Panc1 (cell line): ENCODE results near the gene ORM2. TPM values are rescaled to one million over a fixed set of nuclear protein-coding genes. Genes with fewer than 3 reads are reported as not detected.

ENCODE experiments used
- ATAC-seq: fragments of 200-7000 bp; cut with Tn5 transposase; 2 replicates; pipeline ENCODE4 v1.9.1; 2020; ENCODE audit warnings: mild to moderate bottlenecking, moderate library complexity
- BruUV-seq: library from RNA; stranded (reverse); fragments of 400-500 nt; replicated peaks from 2 replicates; lab custom pipeline; 2021; lab: Mats Ljungman, UMichigan
- CTCF ChIA-PET: fragments of 300-600 bp; sonication (Branson Sonifier 250); formaldehyde crosslinking; loops from one replicate; lab custom pipeline; 2022; ENCODE audit warnings: antibody characterized with exemption; lab: Charles Lee
- POLR2A ChIA-PET: fragments of 300-600 bp; sonication (Branson Sonifier 250); formaldehyde crosslinking; loops from one replicate; lab custom pipeline; 2022; ENCODE audit warnings: antibody characterized with exemption; lab: Charles Lee
- DNase-seq: peaks from one replicate; pipeline ENCODE4 v3.0.0-alpha.2; 2010; ENCODE audit warnings: low read depth, low spot score
- H3K27ac ChIP-seq: 2 replicates; pipeline ENCODE4 v1.5.1; 2011; ENCODE audit warnings: mild to moderate bottlenecking, low read length, inconsistent platforms
- H3K27me3 ChIP-seq: fragments of 200-500 bp; sonication (Bioruptor generic); 2 replicates; pipeline ENCODE4 v1.6.0; 2014; ENCODE audit warnings: low read length, inconsistent platforms; ENCODE audit not compliant: control insufficient read depth, insufficient read depth
- H3K36me3 ChIP-seq: fragments of 200-500 bp; sonication (Bioruptor generic); 2 replicates; pipeline ENCODE4 v1.5.1; 2014; ENCODE audit warnings: inconsistent platforms, mild to moderate bottlenecking, low read length, moderate library complexity; ENCODE audit not compliant: control insufficient read depth, insufficient read depth
- H3K4me1 ChIP-seq: 2 replicates; pipeline ENCODE4 v1.5.1; 2011; ENCODE audit warnings: inconsistent platforms, mild to moderate bottlenecking, low read length, moderate library complexity; ENCODE audit not compliant: control insufficient read depth, insufficient read depth
- H3K4me3 ChIP-seq, 2 experiments: 2 replicates each; pipeline ENCODE4 v1.5.1; 2011 to 2012; ENCODE audit warnings: low read depth in 2 of 2, low read length in 2 of 2, mild to moderate bottlenecking in 2 of 2, inconsistent platforms in 1 of 2, moderate library complexity in 1 of 2
- H3K9me3 ChIP-seq: fragments of 200-500 bp; sonication (Bioruptor generic); 2 replicates; pipeline ENCODE4 v1.5.1; 2014; ENCODE audit warnings: low read depth, mild to moderate bottlenecking, inconsistent platforms, low read length, moderate library complexity; ENCODE audit not compliant: control insufficient read depth, insufficient read depth
- POLR2AphosphoS5 ChIP-seq: IDR thresholded peaks from 2 replicates; pipeline ENCODE4 v1.6.1; 2012; ENCODE audit warnings: mild to moderate bottlenecking, low read depth, low read length, moderate library complexity
- REST ChIP-seq, 2 experiments: IDR thresholded peaks; 2 replicates each; pipeline ENCODE4 v1.6.1; 2011 to 2012; ENCODE audit warnings: low read depth in 2 of 2, control low read depth in 1 of 2, low read length in 1 of 2, mild to moderate bottlenecking in 1 of 2, moderate library complexity in 1 of 2; ENCODE audit not compliant: insufficient read depth in 1 of 2
- SIN3A ChIP-seq: IDR thresholded peaks from 2 replicates; pipeline ENCODE4 v1.6.1; 2012; ENCODE audit warnings: low read depth, mild to moderate bottlenecking, low read length, moderate library complexity, borderline replicate concordance; ENCODE audit not compliant: insufficient read depth
- TCF7L2 ChIP-seq: IDR thresholded peaks from 2 replicates; pipeline ENCODE4 v1.6.1; 2011; ENCODE audit warnings: mild to moderate bottlenecking, low read depth, low read length, inconsistent platforms
- in situ Hi-C: cut with HindIII; loops from 2 replicates; pipeline ENCODE4 v1.10.0; 2016; ENCODE audit warnings: low sequenced_read_pairs, low pct_unique_long_range_greater_than_20kb
- intact Hi-C: fragments of 100-400 bp; cut with micrococcal nuclease; formaldehyde crosslinking; loops from one replicate; pipeline ENCODE4 v1.10.0; 2022; ENCODE audit not compliant: unreplicated experiment
- total RNA-seq: library from RNA; stranded (reverse); gene quantifications from one replicate; pipeline ENCODE4 v1.2.1, GENCODE V29; 2021; ENCODE audit not compliant: unreplicated experiment
- TF ChIP-seq, protein P1 (sequence below): fragments of 450-650 bp; IDR thresholded peaks from 2 replicates; pipeline ENCODE4 v1.5.1; 2017; ENCODE audit warnings: mild to moderate bottlenecking

ORM2 gene
- total RNA-seq, 1 experiment from 2014 or later = 0.77 TPM

- no peak for DNase-seq
- ChIA-PET CTCF (no interaction called here), POLR2A (no interaction called here)
Measured at GRCh38 chr9:114309096-114309495, 20.6 kb upstream of the ORM2 start.

GRCh38 chr9:114310471-114311450 lies 18.9 kb upstream of the ORM2 start:
- no peak for TF ChIP-seq POLR2AphosphoS5
- no peak for TF ChIP-seq TCF7L2
- TF ChIP-seq REST (IDR thresholded peaks at IDR 0.05; ENCODE audit: insufficient read depth in 1 of 2, low read depth in 2 of 2, low read length in 1 of 2) = no peak
- TF ChIP-seq SIN3A = no peak
- TF ChIP-seq, protein P1, sequence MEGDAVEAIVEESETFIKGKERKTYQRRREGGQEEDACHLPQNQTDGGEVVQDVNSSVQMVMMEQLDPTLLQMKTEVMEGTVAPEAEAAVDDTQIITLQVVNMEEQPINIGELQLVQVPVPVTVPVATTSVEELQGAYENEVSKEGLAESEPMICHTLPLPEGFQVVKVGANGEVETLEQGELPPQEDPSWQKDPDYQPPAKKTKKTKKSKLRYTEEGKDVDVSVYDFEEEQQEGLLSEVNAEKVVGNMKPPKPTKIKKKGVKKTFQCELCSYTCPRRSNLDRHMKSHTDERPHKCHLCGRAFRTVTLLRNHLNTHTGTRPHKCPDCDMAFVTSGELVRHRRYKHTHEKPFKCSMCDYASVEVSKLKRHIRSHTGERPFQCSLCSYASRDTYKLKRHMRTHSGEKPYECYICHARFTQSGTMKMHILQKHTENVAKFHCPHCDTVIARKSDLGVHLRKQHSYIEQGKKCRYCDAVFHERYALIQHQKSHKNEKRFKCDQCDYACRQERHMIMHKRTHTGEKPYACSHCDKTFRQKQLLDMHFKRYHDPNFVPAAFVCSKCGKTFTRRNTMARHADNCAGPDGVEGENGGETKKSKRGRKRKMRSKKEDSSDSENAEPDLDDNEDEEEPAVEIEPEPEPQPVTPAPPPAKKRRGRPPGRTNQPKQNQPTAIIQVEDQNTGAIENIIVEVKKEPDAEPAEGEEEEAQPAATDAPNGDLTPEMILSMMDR = no peak
- BruUV-seq = no TSS peak
- POLR2A ChIA-PET = no interaction called here
- Histone ChIP-seq H3K27me3 (no peaks in the 10 kb centered on the region), H3K4me1 (no peaks in the 10 kb centered on the region), H3K9me3 (no peaks in the 10 kb centered on the region), H3K4me3 (no peak overlapping the region), H3K27ac (no peak overlapping the region), H3K36me3 (no peaks in the 10 kb centered on the region)
- ATAC-seq (no peak), DNase-seq (no peak)
- in situ Hi-C loops = no loop called here
- intact Hi-C loops = no loop called here
- CTCF ChIA-PET = no interaction called here

More at GRCh38 chr9:114309096-114309495, 20.6 kb upstream of the ORM2 start:
- BruUV-seq = no TSS peak
- Histone ChIP-seq H3K27me3 (no peaks in the 10 kb centered on the region), H3K4me3 (no peak overlapping the region), H3K36me3 (no peaks in the 10 kb centered on the region), H3K9me3 (no peaks in the 10 kb centered on the region), H3K27ac (no peak overlapping the region), H3K4me1 (no peaks in the 10 kb centered on the region)
- no peak for ATAC-seq
- in situ Hi-C loops (no loop called here), intact Hi-C loops (no loop called here)
- TF ChIP-seq, protein P1 = no peak
- no peak for TF ChIP-seq POLR2AphosphoS5
- TF ChIP-seq SIN3A = no peak
- no peak for TF ChIP-seq REST (IDR thresholded peaks at IDR 0.05; ENCODE audit: insufficient read depth in 1 of 2, low read depth in 2 of 2, low read length in 1 of 2)
